Suprapubic skin (tissue), 4 donors: ENCODE measurements around the gene RBMY1D.

Experiments
- CTCF ChIP-seq, 2 donors: fragments of 200-600 bp in 1 of 2; fragments of 450-650 bp in 1 of 2; sonication (generic) in 1 of 2; IDR thresholded peaks; one replicate each; pipeline ENCODE4 v1.5.1; 2016 to 2019; ENCODE audit warnings: antibody characterized with exemption in 2 of 2, mild to moderate bottlenecking in 1 of 2, moderate library complexity in 1 of 2
- POLR2A ChIP-seq, 2 donors: fragments of 450-650 bp; IDR thresholded peaks; one replicate each; pipeline ENCODE4 v1.6.1; 2017; ENCODE audit warnings: antibody characterized with exemption in 2 of 2, mild to moderate bottlenecking in 2 of 2, moderate library complexity in 2 of 2
- POLR2AphosphoS5 ChIP-seq, 3 donors: sonication (generic); formaldehyde crosslinking; IDR thresholded peaks; one replicate each; pipeline ENCODE4 v1.6.1; 2017; ENCODE audit warnings: antibody characterized with exemption in 3 of 3

GRCh38 chrY:21839489-21839888 is 54.8 kb downstream of the RBMY1D start:
- TF ChIP-seq POLR2A (IDR thresholded peaks at IDR 0.05) (no peak), CTCF (IDR thresholded peaks at IDR 0.05) (no peak), POLR2AphosphoS5 (IDR thresholded peaks at IDR 0.05) (no peak)
